ENCODE data around the gene DIDO1. TPM values are rescaled to one million over a fixed set of nuclear protein-coding genes. Genes with fewer than 3 reads are reported as not detected.

The DIDO1 gene
- total RNA-seq, 2 donors from 2014 or later: 58.3 to 65.7 TPM

DNA sequence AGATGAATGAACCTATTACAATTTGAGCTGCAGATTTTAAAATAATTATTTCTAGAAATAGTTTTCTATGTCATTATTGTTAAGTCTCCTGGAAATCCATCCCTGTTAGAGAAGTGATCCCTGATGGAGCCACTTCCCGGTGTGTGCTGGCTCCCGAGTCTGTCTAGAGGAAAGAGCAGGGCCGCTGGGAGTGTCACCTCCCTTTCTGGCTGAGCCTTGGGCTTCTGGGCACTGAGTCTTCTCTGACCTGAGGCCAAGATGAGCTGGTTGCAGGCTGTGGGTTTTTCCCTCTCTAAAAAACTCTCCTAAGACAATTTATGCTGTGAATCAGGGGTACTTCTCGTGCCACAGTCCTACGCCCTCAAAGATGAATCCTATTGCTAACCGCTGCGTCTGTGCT, 35.9 kb downstream of the DIDO1 start:
- Mint-ChIP-seq H3K36me3 (ENCODE audit: low read depth) (peaks cover 2% of the 10 kb centered on the region), H3K4me3 (no peak overlapping the region), H3K27ac (no peak overlapping the region), H3K4me1 (peaks cover 13% of the 10 kb centered on the region), H3K27me3 (no peaks in the 10 kb centered on the region)
- ATAC-seq (no peak), DNase-seq (no peak)
- H3K9me3 ChIP-seq (ENCODE audit: control insufficient read depth, low read length, poor library complexity, severe bottlenecking): no peaks in the 10 kb centered on the region

DNA sequence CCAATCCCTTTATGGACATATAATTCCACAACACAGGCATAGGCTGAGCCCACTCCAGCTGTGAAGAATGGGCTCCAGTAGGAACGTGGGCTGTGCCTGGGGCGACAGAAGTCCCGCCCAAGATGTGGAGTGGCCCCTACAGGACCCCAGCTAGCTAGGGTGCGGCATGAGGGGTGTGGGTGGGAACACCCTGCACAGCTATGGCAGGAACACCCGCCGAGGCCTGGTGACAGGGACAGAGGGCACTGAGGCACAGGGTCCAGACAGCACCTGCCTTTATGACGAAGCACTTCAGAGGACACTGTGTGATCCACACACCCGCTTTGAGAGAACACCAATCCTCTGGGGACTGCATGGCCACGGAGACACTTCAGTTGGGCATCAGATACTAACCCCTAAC, 36.4 kb downstream of the DIDO1 start:
- ATAC-seq: no peak
- H3K4me1 Mint-ChIP-seq: peaks cover 13% of the 10 kb centered on the region
- no peaks in the 10 kb centered on the region for H3K9me3 ChIP-seq (ENCODE audit: control insufficient read depth, low read length, poor library complexity, severe bottlenecking)
- peaks cover 2% of the 10 kb centered on the region for H3K36me3 Mint-ChIP-seq (ENCODE audit: low read depth)
- no peaks in the 10 kb centered on the region for H3K27me3 Mint-ChIP-seq
- H3K27ac Mint-ChIP-seq: no peak overlapping the region
- no peak overlapping the region for H3K4me3 Mint-ChIP-seq
- no peak for DNase-seq

DNA sequence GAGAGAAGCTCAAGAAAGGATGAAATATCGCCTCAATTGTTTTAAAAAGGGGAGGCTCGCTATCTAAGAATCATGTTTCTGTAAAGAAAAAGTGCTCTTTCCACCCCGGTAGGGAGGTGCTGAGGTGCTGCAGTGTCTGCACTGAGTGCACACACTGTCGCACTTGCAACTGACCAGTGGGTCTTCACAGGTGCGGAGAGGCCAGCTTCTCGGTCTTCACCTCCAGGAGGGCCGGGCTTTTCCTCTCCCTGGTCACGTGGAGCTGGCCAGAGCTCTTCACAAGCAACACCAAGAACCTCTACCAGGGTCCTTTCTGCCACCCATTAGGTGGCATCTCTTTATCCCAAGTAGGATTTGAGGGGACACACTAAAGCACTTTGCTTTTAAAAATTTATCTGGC, 36.9 kb downstream of the DIDO1 start:
- Mint-ChIP-seq H3K27me3 (no peaks in the 10 kb centered on the region), H3K27ac (no peak overlapping the region), H3K4me1 (peaks cover 13% of the 10 kb centered on the region), H3K4me3 (no peak overlapping the region), H3K36me3 (ENCODE audit: low read depth) (peaks cover 2% of the 10 kb centered on the region)
- DNase-seq (no peak), ATAC-seq (no peak)
- no peaks in the 10 kb centered on the region for H3K9me3 ChIP-seq (ENCODE audit: control insufficient read depth, low read length, poor library complexity, severe bottlenecking)

GRCh38 chr20:62888910-62889309, 37.4 kb downstream of the DIDO1 start:
- Mint-ChIP-seq H3K36me3 (ENCODE audit: low read depth) (no peaks in the 10 kb centered on the region), H3K27ac (no peak overlapping the region), H3K4me3 (no peak overlapping the region), H3K27me3 (no peaks in the 10 kb centered on the region), H3K4me1 (peaks cover 13% of the 10 kb centered on the region)
- ATAC-seq: no peak
- H3K9me3 ChIP-seq (ENCODE audit: control insufficient read depth, low read length, poor library complexity, severe bottlenecking): no peaks in the 10 kb centered on the region
- DNase-seq: no peak

GRCh38 chr20:62888406-62888805, 37.9 kb downstream of the DIDO1 start:
- Mint-ChIP-seq H3K27me3 (no peaks in the 10 kb centered on the region), H3K4me3 (no peak overlapping the region), H3K36me3 (ENCODE audit: low read depth) (no peaks in the 10 kb centered on the region), H3K27ac (no peak overlapping the region), H3K4me1 (peaks cover 13% of the 10 kb centered on the region)
- no peak for ATAC-seq
- H3K9me3 ChIP-seq (ENCODE audit: control insufficient read depth, low read length, poor library complexity, severe bottlenecking): no peaks in the 10 kb centered on the region
- DNase-seq: no peak

- no peak overlapping the region for H3K27ac Mint-ChIP-seq
- H3K4me3 Mint-ChIP-seq: no peak overlapping the region
- peaks cover 13% of the 10 kb centered on the region for H3K4me1 Mint-ChIP-seq
- DNase-seq (no peak), ATAC-seq (no peak)
- no peaks in the 10 kb centered on the region for H3K27me3 Mint-ChIP-seq
- no peaks in the 10 kb centered on the region for H3K9me3 ChIP-seq (ENCODE audit: control insufficient read depth, low read length, poor library complexity, severe bottlenecking)
- H3K36me3 Mint-ChIP-seq (ENCODE audit: low read depth): no peaks in the 10 kb centered on the region
These were observed 38.5 kb downstream of the DIDO1 start for GRCh38 chr20:62887860-62888239.

GRCh38 chr20:62887152-62887859, 39.0 kb downstream of the DIDO1 start:
- peaks cover 13% of the 10 kb centered on the region for H3K4me1 Mint-ChIP-seq
- no peak for DNase-seq
- peak overlapping the region; percentile 32 for H3K27ac Mint-ChIP-seq
- H3K36me3 Mint-ChIP-seq (ENCODE audit: low read depth): no peaks in the 10 kb centered on the region
- H3K9me3 ChIP-seq (ENCODE audit: control insufficient read depth, low read length, poor library complexity, severe bottlenecking): no peaks in the 10 kb centered on the region
- peak overlapping the region; percentile 25 for H3K4me3 Mint-ChIP-seq
- peak; percentile 70 for ATAC-seq
- no peaks in the 10 kb centered on the region for H3K27me3 Mint-ChIP-seq

DNA sequence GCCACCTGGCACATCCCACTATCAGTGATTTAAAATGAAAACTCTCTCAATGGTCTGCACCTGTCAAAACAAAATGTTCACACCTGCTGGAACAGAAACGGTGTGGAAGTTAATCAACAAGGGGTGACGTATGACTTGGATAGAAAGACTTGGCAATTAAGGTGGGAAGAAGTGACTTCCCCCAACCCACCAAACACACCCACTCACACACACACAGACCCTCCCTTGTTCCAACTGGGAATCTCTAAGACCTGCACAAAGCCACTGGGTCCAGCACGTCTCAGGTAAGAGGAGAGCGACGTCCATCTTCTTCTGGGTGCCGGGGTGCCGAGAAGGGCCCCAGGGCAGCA, 39.6 kb downstream of the DIDO1 start:
- Mint-ChIP-seq H3K36me3 (ENCODE audit: low read depth) (no peaks in the 10 kb centered on the region), H3K27me3 (no peaks in the 10 kb centered on the region), H3K27ac (peak overlapping the region; percentile 32), H3K4me1 (peaks cover 13% of the 10 kb centered on the region), H3K4me3 (no peak overlapping the region)
- no peaks in the 10 kb centered on the region for H3K9me3 ChIP-seq (ENCODE audit: control insufficient read depth, low read length, poor library complexity, severe bottlenecking)
- ATAC-seq: no peak
- no peak for DNase-seq

GRCh38 chr20:62885896-62886708, 40.2 kb downstream of the DIDO1 start:
- Mint-ChIP-seq H3K4me3 (no peak overlapping the region), H3K27ac (no peak overlapping the region), H3K4me1 (peaks cover 10% of the 10 kb centered on the region), H3K36me3 (ENCODE audit: low read depth) (peaks cover 2% of the 10 kb centered on the region), H3K27me3 (no peaks in the 10 kb centered on the region)
- ATAC-seq: no peak
- H3K9me3 ChIP-seq (ENCODE audit: control insufficient read depth, low read length, poor library complexity, severe bottlenecking): no peaks in the 10 kb centered on the region
- DNase-seq: no peak

GRCh38 chr20:62885046-62885895, 41.0 kb downstream of the DIDO1 start:
- Mint-ChIP-seq H3K36me3 (ENCODE audit: low read depth) (peaks cover 2% of the 10 kb centered on the region), H3K4me3 (no peak overlapping the region), H3K4me1 (peaks cover 5% of the 10 kb centered on the region), H3K27me3 (no peaks in the 10 kb centered on the region), H3K27ac (no peak overlapping the region)
- DNase-seq (no peak), ATAC-seq (no peak)
- no peaks in the 10 kb centered on the region for H3K9me3 ChIP-seq (ENCODE audit: control insufficient read depth, low read length, poor library complexity, severe bottlenecking)

DNA sequence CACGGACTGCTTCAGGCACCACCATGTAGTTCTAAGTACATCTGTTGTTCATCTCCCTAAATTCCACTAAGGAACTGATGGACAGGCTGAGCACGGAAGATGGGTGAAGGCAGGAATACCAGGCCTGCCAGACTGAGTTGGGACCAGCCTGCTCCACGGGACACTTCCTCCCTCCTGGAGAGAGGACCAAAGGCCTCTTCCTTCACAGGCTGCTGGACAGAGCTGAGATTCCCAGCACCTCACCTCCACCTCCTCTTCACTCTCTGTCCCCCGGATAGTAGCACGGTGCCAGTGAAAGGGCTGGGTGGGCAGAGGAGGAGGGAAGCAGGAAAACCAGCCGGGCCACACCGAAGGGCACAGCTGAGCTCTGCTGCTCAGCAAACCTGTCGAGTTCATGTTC, 41.7 kb downstream of the DIDO1 start:
- H3K36me3 Mint-ChIP-seq (ENCODE audit: low read depth): peaks cover 2% of the 10 kb centered on the region
- H3K27ac Mint-ChIP-seq: peak overlapping the region; percentile 27
- peaks cover 5% of the 10 kb centered on the region for H3K4me1 Mint-ChIP-seq
- DNase-seq (no peak), ATAC-seq (no peak)
- H3K4me3 Mint-ChIP-seq: no peak overlapping the region
- H3K9me3 ChIP-seq (ENCODE audit: control insufficient read depth, low read length, poor library complexity, severe bottlenecking): no peaks in the 10 kb centered on the region
- H3K27me3 Mint-ChIP-seq: no peaks in the 10 kb centered on the region

DNA sequence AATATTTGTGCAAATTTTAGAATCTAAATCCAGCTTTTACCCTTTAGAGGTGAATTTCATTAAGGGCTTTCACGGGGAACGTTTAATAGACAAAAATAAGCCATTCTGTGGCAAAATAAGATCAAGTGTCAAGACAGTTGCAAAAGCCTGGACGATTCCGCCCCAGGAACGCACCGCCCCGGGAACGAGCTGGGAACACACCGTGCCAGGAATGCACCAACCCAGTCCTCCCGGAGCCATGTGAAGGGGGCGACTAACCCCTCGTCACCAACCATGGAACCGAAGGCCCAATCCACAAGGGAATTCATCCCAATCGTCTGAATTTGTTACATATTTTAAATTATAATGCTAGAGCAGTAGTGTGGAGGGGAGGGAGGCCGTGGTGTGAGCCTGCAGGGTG, 43.9 kb downstream of the DIDO1 start:
- no peak for DNase-seq
- no peak overlapping the region for H3K4me3 Mint-ChIP-seq
- no peaks in the 10 kb centered on the region for H3K27me3 Mint-ChIP-seq

GRCh38 chr20:62881662-62882395, 44.5 kb downstream of the DIDO1 start:
- no peaks in the 10 kb centered on the region for H3K9me3 ChIP-seq (ENCODE audit: control insufficient read depth, low read length, poor library complexity, severe bottlenecking)
- Mint-ChIP-seq H3K4me3 (no peak overlapping the region), H3K4me1 (peaks cover 4% of the 10 kb centered on the region), H3K27ac (peak overlapping the region; percentile 65), H3K27me3 (no peaks in the 10 kb centered on the region), H3K36me3 (ENCODE audit: low read depth) (peaks cover 2% of the 10 kb centered on the region)
- no peak for DNase-seq
- ATAC-seq: no peak

More for the DNA sequence above, 43.9 kb downstream of the DIDO1 start:
- no peak overlapping the region for H3K27ac Mint-ChIP-seq
- H3K4me1 Mint-ChIP-seq: peaks cover 5% of the 10 kb centered on the region
- no peak for ATAC-seq
- peaks cover 2% of the 10 kb centered on the region for H3K36me3 Mint-ChIP-seq (ENCODE audit: low read depth)
- no peaks in the 10 kb centered on the region for H3K9me3 ChIP-seq (ENCODE audit: control insufficient read depth, low read length, poor library complexity, severe bottlenecking)
